Measurements from ENCODE around the gene NHSL1.
A peak's percentile ranks its signal among the peaks of the same experiment; 100 is the strongest.

Gene NHSL1

DNA sequence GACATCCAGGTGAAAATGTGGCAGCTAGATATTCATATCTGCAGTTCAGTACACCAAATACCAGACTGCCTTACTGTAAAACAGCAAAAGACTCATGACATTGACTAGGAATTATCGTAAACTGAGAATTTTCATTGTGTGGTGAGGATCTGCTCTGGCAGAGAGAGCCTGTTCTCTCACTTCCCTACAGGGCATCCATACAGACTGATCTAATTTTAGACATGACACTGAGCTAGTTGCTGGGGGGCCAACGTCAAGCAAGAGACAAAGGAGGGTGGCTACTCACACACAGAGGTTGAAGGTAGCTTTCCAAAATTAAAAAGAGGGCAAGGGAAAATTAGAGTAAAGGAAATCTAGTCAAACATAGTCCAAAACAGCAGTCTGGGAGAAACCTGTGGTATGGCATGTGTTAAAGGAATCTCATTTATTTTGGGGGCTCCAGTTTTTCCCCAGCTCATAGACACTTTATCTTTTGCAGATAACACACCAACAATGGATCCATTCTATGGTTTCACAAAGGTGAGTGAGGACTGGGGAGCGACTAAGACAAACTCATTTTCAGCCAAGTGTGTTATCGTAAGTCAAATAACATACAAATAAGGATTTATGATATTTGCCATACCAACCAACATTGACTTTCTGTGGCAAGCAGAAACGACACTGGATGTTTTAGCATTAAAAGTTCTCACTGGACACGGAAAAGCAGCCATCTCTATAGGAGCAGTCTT, 36.6 kb upstream of the NHSL1 start:
- no peaks in the 10 kb centered on the region for H3K27me3 ChIP-seq (ENCODE audit: control insufficient read depth, insufficient read depth, low read length, poor library complexity, severe bottlenecking)
- H3K36me3 ChIP-seq (ENCODE audit: control insufficient read depth, insufficient read depth, low read length) = no peaks in the 10 kb centered on the region
- H3K4me3 ChIP-seq (ENCODE audit: insufficient read depth, low read depth, low read length) = no peak overlapping the region
- H3K9me3 ChIP-seq (ENCODE audit: control insufficient read depth, low read length) = no peaks in the 10 kb centered on the region
- H3K4me1 ChIP-seq (ENCODE audit: control insufficient read depth, insufficient read depth, low read length) = peaks cover 19% of the 10 kb centered on the region
- no peak overlapping the region for H3K27ac ChIP-seq (ENCODE audit: insufficient read depth, low read depth, low read length, poor library complexity, severe bottlenecking)
- 91% methylated on average over 6 of the region's 6 CpGs for WGBS, 2 experiments

DNA sequence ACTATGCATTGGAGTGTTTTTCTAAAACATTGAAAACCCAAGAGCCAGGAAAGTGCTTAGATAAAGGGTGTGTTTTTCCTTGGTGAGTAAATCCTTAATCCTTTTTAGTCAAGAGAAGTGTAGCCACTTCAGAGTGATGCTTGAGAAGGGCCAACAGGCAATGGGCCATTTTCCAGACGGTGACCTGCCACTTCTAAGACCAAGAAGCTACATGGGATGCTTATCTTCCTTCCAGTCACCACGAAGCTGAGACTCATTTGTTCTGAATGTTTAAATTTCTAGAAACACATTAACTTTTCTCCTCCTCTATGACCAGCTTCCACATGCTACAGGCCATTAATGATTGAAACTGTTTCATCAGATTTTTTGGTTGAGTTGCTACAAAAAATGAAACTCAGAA, 34.4 kb upstream of the NHSL1 start:
- no peaks in the 10 kb centered on the region for H3K27me3 ChIP-seq (ENCODE audit: control insufficient read depth, insufficient read depth, low read length, poor library complexity, severe bottlenecking)
- H3K4me1 ChIP-seq (ENCODE audit: control insufficient read depth, insufficient read depth, low read length) = peaks cover 10% of the 10 kb centered on the region
- no peaks in the 10 kb centered on the region for H3K36me3 ChIP-seq (ENCODE audit: control insufficient read depth, insufficient read depth, low read length)
- no peak overlapping the region for H3K4me3 ChIP-seq (ENCODE audit: insufficient read depth, low read depth, low read length)
- no peaks in the 10 kb centered on the region for H3K9me3 ChIP-seq (ENCODE audit: control insufficient read depth, low read length)
- 87 to 88% methylated on average over 2 of the region's 2 CpGs for WGBS, 2 experiments
- H3K27ac ChIP-seq (ENCODE audit: insufficient read depth, low read depth, low read length, poor library complexity, severe bottlenecking) = no peak overlapping the region

DNA sequence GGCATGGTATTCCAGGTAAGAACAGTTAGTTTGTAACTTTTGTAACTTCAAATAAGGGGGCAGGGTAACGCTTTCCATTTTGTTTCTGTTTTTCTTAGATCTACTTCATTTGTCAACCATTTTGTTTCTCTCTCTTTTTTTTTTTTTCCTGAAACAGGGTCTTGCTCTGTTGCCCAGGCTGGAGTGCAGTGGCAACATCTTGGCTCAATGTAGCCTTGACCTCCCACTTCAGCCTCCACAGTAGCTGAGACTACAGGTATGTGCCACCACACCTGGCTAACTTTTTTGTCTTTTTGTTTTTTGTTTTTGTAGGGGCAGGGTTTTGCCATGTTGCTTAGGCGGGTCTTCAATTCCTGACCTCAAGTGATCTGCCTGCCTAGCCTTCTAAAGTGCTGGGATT, 32.1 kb upstream of the NHSL1 start:
- Histone ChIP-seq H3K36me3 (ENCODE audit: control insufficient read depth, insufficient read depth, low read length) (no peaks in the 10 kb centered on the region), H3K27ac (ENCODE audit: insufficient read depth, low read depth, low read length, poor library complexity, severe bottlenecking) (no peak overlapping the region), H3K4me3 (ENCODE audit: insufficient read depth, low read depth, low read length) (no peak overlapping the region), H3K27me3 (ENCODE audit: control insufficient read depth, insufficient read depth, low read length, poor library complexity, severe bottlenecking) (no peaks in the 10 kb centered on the region), H3K9me3 (ENCODE audit: control insufficient read depth, low read length) (no peaks in the 10 kb centered on the region), H3K4me1 (ENCODE audit: control insufficient read depth, insufficient read depth, low read length) (peaks cover 28% of the 10 kb centered on the region)
- 83 to 99% methylated on average over 2 of the region's 2 CpGs for WGBS, 2 experiments

DNA sequence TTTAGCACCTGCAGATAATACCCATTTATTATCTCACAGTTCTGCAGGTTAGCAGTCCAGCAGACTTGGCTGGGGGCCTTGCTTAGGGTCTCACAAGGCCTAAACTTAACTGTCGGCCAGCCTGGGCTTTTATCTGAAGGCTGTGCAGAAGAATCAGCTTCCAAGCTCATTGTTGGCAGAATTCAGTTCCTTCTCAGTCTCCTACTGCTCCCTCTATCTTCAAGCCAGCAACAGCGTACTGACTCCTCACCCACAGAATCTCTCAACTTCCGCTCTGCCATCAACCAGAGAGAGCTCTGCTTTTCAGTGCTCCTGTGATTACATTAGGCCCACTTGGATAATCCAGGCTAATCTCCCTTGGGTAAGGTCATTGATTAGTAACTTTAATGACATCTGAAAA, 30.2 kb upstream of the NHSL1 start:
- no peaks in the 10 kb centered on the region for H3K9me3 ChIP-seq (ENCODE audit: control insufficient read depth, low read length)
- peaks cover 28% of the 10 kb centered on the region for H3K4me1 ChIP-seq (ENCODE audit: control insufficient read depth, insufficient read depth, low read length)
- no peaks in the 10 kb centered on the region for H3K27me3 ChIP-seq (ENCODE audit: control insufficient read depth, insufficient read depth, low read length, poor library complexity, severe bottlenecking)
- WGBS, 2 experiments = 68 to 70% methylated on average over 3 of the region's 3 CpGs
- no peak overlapping the region for H3K4me3 ChIP-seq (ENCODE audit: insufficient read depth, low read depth, low read length)
- H3K36me3 ChIP-seq (ENCODE audit: control insufficient read depth, insufficient read depth, low read length) = no peaks in the 10 kb centered on the region
- H3K27ac ChIP-seq (ENCODE audit: insufficient read depth, low read depth, low read length, poor library complexity, severe bottlenecking) = peak overlapping the region; percentile 65

DNA sequence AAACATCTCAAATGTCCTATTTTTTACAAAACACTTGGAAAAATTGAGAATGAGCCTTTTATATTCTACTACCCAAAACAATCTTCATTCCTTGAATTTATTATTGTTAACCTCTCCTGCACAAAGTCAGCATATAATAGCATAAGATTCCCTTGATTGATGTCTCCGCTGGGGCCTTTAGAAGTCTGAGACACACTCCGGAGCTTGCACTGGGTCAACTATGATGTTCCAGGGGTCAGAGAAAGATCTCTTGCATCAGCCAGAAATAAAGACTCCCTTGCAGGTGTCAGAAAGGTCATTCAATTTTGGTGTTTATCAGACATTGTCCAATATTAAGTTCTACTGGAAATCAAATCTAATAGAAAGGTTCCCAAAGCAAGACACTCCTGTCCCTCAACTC, 29.7 kb upstream of the NHSL1 start:
- WGBS, 2 experiments = 78 to 83% methylated on average over 2 of the region's 2 CpGs
- no peaks in the 10 kb centered on the region for H3K9me3 ChIP-seq (ENCODE audit: control insufficient read depth, low read length)
- H3K27ac ChIP-seq (ENCODE audit: insufficient read depth, low read depth, low read length, poor library complexity, severe bottlenecking) = peak overlapping the region; percentile 65
- H3K4me3 ChIP-seq (ENCODE audit: insufficient read depth, low read depth, low read length) = no peak overlapping the region
- H3K36me3 ChIP-seq (ENCODE audit: control insufficient read depth, insufficient read depth, low read length) = no peaks in the 10 kb centered on the region
- H3K27me3 ChIP-seq (ENCODE audit: control insufficient read depth, insufficient read depth, low read length, poor library complexity, severe bottlenecking) = no peaks in the 10 kb centered on the region
- H3K4me1 ChIP-seq (ENCODE audit: control insufficient read depth, insufficient read depth, low read length) = peaks cover 28% of the 10 kb centered on the region

DNA sequence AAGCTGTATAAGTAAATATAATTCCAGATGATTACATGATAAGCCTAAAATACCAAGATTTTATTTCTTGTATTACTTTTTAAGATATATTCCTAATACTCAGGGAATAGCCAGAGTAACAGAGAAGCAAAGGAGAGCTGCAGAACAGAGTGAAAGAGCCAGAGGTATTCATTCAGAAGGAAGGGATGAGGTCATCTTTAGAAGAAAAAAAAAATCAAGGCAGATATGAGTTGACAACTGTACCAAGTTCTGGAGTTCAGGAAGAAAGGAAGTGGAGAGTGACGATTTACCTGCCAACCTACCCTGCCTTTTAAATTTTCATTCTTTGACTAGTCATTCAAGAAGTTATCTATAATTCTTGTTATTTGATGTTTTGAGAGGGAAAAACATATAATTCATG, 28.8 kb upstream of the NHSL1 start:
- no peak overlapping the region for H3K4me3 ChIP-seq (ENCODE audit: insufficient read depth, low read depth, low read length)
- 60 to 100% methylated on average over 1 of the region's 1 CpG for WGBS, 2 experiments
- H3K27me3 ChIP-seq (ENCODE audit: control insufficient read depth, insufficient read depth, low read length, poor library complexity, severe bottlenecking) = no peaks in the 10 kb centered on the region
- no peaks in the 10 kb centered on the region for H3K9me3 ChIP-seq (ENCODE audit: control insufficient read depth, low read length)
- H3K4me1 ChIP-seq (ENCODE audit: control insufficient read depth, insufficient read depth, low read length) = peaks cover 28% of the 10 kb centered on the region
- H3K36me3 ChIP-seq (ENCODE audit: control insufficient read depth, insufficient read depth, low read length) = no peaks in the 10 kb centered on the region
- H3K27ac ChIP-seq (ENCODE audit: insufficient read depth, low read depth, low read length, poor library complexity, severe bottlenecking) = no peak overlapping the region

DNA sequence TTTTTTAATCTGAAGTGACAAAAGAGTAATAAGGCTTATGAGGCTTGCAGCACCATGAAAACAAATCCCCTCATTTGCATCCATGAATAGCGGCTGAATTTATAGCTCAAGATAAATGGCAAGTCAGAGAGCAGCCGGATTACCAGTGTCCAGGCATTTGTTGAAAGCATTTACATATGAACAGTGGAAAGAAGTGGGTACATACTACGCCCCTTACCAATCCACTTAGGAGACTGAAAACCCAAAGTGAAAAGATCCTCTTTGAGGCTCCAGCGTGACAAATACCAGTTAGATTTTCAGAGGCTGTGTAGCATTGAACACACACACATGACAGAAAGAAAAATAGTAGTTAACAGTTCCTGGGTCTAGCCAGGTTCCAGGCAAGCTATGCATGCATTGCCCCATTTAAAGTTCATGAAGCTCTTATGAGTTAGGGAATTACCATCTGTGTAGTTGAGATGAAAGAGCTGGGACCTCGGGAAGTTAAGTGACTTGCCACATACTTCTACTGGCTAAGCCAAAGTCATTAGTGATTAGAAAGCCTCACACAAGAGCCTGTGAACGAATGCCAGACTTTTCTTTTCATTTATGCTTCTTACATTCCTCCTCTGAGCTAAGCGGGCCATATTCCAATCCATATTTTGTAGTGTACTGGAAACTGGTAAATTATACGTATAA, 28.3 kb upstream of the NHSL1 start:
- H3K27me3 ChIP-seq (ENCODE audit: control insufficient read depth, insufficient read depth, low read length, poor library complexity, severe bottlenecking) = no peaks in the 10 kb centered on the region
- peaks cover 28% of the 10 kb centered on the region for H3K4me1 ChIP-seq (ENCODE audit: control insufficient read depth, insufficient read depth, low read length)
- H3K4me3 ChIP-seq (ENCODE audit: insufficient read depth, low read depth, low read length) = no peak overlapping the region
- H3K36me3 ChIP-seq (ENCODE audit: control insufficient read depth, insufficient read depth, low read length) = no peaks in the 10 kb centered on the region
- WGBS, 2 experiments = 30 to 39% methylated on average over 5 to 7 of the region's 8 CpGs
- no peaks in the 10 kb centered on the region for H3K9me3 ChIP-seq (ENCODE audit: control insufficient read depth, low read length)
- H3K27ac ChIP-seq (ENCODE audit: insufficient read depth, low read depth, low read length, poor library complexity, severe bottlenecking) = peak overlapping the region; percentile 79

DNA sequence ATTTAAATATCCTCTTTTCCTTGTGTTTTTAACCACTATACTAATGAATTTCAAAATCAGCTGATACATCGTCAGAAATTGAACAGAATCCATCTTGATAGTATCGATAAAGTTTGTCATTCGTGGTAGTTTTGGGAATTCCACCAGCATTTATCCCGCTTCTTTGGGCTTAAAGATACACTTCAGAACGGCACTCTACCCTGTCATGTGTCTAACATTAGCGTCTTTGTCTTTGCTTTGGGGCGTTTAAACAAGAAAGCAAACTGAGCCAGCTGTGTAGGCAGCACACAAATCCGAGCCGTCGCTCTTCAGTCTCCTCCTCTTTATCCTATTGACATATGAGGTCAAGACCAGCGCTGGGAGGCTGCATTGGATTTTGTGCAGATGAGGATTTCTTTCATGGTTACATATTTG, 27.5 kb upstream of the NHSL1 start:
- Histone ChIP-seq H3K36me3 (ENCODE audit: control insufficient read depth, insufficient read depth, low read length) (no peaks in the 10 kb centered on the region), H3K4me1 (ENCODE audit: control insufficient read depth, insufficient read depth, low read length) (peaks cover 28% of the 10 kb centered on the region), H3K9me3 (ENCODE audit: control insufficient read depth, low read length) (no peaks in the 10 kb centered on the region), H3K27ac (ENCODE audit: insufficient read depth, low read depth, low read length, poor library complexity, severe bottlenecking) (peak overlapping the region; percentile 79), H3K4me3 (ENCODE audit: insufficient read depth, low read depth, low read length) (no peak overlapping the region), H3K27me3 (ENCODE audit: control insufficient read depth, insufficient read depth, low read length, poor library complexity, severe bottlenecking) (no peaks in the 10 kb centered on the region)
- WGBS, 2 experiments = 39 to 43% methylated on average over 10 to 11 of the region's 11 CpGs

DNA sequence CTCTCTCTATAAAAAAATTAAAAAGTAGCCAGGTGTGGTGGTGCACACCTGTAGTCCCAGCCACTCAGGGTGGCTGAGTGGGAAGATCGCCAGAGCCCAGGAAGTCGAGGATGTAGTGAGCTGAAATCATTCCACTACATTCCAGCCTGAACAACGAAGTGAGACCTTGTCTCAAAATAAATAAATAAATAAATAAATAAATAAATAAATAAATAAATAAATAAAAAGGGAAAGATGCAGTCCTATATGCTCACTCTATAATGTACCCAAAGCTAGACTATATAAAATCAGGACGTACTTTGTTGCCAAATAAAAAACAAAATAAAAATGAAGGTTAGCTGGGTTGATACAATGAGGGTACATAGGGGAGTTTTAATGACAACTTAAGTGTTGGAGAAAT, 26.1 kb upstream of the NHSL1 start:
- H3K27me3 ChIP-seq (ENCODE audit: control insufficient read depth, insufficient read depth, low read length, poor library complexity, severe bottlenecking) = no peaks in the 10 kb centered on the region
- no peak overlapping the region for H3K27ac ChIP-seq (ENCODE audit: insufficient read depth, low read depth, low read length, poor library complexity, severe bottlenecking)
- no peak overlapping the region for H3K4me3 ChIP-seq (ENCODE audit: insufficient read depth, low read depth, low read length)
- H3K36me3 ChIP-seq (ENCODE audit: control insufficient read depth, insufficient read depth, low read length) = no peaks in the 10 kb centered on the region
- no peaks in the 10 kb centered on the region for H3K9me3 ChIP-seq (ENCODE audit: control insufficient read depth, low read length)
- 94 to 98% methylated on average over 2 to 3 of the region's 4 CpGs for WGBS, 2 experiments
- peaks cover 28% of the 10 kb centered on the region for H3K4me1 ChIP-seq (ENCODE audit: control insufficient read depth, insufficient read depth, low read length)

DNA sequence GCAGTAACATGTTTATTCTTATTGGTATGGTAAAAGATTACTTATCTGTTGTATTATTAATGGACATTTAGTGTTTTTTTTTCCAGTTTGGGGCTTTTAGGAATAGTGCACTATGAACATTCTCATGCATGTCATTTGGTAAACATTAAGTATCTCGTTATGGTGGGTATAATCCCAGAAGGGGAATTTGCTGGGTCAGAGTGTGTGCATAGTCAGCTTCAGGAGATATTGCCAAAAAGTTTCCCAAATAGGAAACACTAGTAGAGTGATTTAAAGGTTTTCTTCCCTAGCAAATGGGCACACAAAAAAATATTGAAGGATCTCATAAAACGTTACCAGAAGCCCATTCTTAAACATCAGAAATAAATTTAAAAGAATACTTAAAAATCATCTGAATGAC, 25.2 kb upstream of the NHSL1 start:
- no peak overlapping the region for H3K4me3 ChIP-seq (ENCODE audit: insufficient read depth, low read depth, low read length)
- H3K4me1 ChIP-seq (ENCODE audit: control insufficient read depth, insufficient read depth, low read length) = peaks cover 24% of the 10 kb centered on the region
- H3K27ac ChIP-seq (ENCODE audit: insufficient read depth, low read depth, low read length, poor library complexity, severe bottlenecking) = no peak overlapping the region
- H3K9me3 ChIP-seq (ENCODE audit: control insufficient read depth, low read length) = no peaks in the 10 kb centered on the region
- 92 to 95% methylated on average over 1 of the region's 2 CpGs for WGBS, 2 experiments
- no peaks in the 10 kb centered on the region for H3K27me3 ChIP-seq (ENCODE audit: control insufficient read depth, insufficient read depth, low read length, poor library complexity, severe bottlenecking)
- no peaks in the 10 kb centered on the region for H3K36me3 ChIP-seq (ENCODE audit: control insufficient read depth, insufficient read depth, low read length)
